ENCODE data around the gene HS3ST4.

The HS3ST4 gene

DNA sequence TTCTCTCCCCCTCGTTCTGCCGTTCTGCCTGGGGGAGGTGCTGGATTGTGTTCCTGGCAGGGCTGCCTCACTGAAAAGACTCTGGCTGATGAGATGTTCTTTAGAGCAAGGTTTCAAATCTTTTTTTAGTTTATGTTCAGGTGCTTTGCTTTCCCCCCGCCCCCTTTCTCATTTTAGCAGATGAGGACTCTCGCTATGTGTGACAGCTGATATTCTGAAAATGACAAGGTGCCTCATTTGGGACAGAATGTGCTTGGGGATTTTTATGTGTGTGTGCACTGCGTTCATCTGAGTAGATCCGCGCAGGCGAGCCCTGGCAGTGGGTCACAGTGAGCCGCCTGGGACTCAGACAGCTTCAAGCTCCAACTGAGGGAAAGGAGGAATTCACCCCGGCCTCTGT, 205.9 kb downstream of the HS3ST4 start:
- DNase-seq, result no peak

DNA sequence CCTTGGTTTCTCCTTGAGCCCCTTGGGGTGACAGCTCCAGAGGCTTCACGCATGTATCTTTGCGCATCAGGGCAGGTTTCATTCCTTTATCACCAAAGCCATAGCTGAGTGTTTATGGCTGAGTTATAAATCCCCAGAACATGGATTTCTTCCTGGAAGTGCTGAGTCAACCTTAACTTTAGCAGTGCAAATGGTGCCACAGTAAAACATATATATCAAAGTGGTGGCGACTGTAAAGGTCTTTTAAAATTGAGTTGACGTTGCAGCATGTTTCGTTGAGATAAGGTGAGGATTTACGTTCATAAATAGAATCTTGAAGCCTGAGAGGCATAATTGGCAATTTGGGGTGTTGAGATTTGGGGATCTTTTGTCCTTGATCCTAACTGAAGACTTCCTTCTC, 214.1 kb downstream of the HS3ST4 start:
- no peak for DNase-seq

DNA sequence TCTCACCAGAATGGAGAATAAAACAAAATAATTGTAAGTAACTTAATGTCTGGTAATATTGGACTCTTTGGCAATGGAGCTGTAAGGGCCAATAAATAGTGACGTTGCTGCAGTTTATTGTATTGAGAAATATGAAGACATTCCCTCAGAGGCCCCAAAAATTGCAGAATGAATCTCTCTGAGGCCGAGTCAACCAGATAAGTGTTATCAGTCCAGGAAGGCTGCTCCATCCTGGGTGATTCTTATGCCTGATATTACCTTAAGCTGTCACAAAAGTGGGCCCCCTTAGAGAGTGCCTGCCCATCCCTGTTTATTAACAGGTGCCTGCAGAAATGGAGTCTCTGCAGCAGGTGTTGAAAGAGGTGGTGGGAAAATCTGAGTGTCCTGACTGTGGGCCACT, 219.2 kb downstream of the HS3ST4 start:
- no peak for DNase-seq

DNA sequence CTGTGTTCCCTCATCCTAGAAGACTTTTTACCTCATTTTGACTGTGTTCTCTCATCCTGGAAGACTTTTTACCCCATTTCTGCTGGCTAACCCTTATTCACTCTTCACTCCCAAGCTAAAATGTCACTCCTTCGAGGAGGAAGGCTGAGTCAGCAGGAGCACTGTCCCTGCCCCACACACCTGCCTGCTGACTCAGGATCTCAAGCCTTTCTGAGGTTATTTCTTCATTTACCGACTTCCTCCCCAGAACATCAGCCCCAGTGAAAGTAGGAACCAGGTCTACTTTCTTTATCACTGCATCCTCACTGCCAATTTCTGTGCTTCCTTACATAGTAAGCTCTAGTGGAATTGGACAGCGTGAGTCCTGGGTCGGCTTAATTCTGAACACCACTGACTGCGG, 220.6 kb downstream of the HS3ST4 start:
- DNase-seq, result no peak

DNA sequence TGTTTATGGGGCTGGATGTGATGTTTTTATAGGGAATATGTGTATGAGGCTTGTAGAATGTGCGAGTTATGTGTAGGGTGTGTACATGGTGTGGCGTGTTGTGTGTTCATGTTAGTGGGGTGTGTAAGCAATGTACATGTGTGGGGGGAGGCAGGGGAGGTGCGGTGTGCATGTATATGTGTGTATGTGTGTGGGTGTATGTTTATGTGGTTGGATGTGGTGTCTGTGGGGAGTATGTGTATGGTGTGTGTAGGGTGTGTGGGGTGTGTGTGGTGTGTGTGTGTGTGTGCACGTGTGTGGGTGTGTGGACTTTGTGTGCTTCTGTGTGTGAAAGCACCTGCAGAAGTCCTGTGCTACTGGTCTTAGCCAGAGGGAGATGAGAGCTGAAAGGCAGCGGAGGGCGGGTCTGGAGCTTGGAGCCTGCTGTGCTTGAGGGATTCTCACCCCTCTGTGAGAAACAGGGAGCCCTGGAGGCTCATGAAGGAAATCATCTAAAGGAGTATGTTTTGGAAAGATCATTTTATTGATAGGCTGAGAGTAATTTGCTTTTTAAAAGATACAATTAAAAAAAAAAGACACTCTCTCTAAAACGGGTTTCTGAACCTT, 222.7 kb downstream of the HS3ST4 start:
- no peak for DNase-seq

DNA sequence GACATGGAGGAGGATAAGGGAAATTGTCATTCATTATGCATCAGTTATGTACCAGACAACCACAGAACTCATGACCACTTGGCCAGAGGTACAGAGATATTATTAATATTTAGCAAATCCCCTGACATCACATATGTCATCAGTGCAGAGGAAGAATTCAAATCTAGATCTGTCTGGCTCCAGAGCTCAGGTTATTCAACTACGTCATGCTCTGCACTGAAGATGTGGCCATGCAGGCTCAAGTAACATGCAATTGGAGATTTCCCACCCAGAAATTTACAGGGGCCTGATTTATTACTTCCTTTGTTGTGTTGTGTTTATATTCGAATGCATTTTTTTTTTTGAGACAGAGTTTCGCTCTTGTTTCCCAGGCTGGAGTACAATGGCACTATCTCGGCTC, 224.3 kb downstream of the HS3ST4 start:
- no peak for DNase-seq

DNA sequence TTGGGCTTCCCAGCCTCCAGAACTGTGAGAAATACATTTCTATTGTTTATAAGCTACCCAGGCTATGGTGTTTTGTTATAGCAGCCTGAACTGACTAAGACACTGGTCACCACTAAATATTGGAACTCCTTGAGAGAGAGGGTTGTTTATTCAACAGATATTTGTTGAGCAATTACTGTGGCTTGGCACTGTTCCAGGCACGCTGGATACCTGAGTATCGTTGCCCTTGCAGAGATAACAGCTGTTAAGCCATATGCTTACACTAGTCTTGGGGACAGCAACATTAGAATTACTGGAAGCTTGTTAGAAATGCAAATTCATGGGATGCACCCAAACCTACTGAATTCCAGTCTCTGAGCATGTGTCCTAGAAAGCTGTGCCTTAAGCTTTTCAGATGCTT, 230.7 kb downstream of the HS3ST4 start:
- no peak for DNase-seq

DNA sequence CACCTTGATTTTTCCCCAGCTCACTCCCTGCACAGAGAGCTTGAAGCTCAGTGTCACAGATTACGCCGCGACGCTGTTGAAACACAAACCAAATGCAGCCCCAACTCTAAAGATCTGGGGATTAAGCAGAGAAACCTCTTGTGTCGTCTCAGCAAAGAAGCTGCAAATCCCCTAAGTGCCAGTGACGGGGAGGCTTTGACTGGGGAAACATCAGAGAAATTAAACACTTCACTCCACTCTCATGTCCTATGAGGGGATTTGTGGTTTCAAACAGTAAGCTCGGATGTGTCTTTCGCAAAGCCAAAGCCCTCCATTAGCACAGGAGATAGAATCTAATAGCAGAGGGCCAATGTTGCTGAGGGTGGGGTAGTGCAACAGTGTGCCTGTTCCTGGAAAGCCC, 233.7 kb downstream of the HS3ST4 start:
- no peak for DNase-seq

DNA sequence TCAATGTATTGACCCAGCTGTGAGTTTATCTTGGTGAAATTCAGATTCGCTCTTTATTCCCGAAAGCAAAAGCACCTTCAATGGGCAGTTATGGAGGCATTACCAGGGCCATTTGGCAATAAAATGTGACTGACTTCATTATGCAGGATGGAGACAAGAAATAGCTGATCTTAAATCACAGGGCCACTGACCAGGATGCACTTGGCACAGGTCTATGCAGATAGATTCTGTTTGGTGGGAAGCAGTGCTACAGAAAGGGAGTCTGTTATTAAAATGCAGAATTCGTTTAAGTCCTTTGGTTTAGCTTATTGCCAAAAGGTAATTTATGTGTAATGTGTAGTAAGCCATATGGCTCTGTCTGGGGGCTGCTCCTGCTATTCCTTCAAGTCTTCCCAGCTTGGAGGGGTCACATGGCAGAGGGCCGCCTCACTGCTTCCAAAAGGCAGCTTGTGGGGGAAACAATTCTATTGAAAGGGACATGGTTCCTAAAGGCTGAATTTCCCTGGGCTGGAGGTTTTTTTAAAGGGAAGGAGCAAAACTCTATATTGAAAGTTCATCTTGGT, 239.8 kb downstream of the HS3ST4 start:
- DNase-seq, result no peak

DNA sequence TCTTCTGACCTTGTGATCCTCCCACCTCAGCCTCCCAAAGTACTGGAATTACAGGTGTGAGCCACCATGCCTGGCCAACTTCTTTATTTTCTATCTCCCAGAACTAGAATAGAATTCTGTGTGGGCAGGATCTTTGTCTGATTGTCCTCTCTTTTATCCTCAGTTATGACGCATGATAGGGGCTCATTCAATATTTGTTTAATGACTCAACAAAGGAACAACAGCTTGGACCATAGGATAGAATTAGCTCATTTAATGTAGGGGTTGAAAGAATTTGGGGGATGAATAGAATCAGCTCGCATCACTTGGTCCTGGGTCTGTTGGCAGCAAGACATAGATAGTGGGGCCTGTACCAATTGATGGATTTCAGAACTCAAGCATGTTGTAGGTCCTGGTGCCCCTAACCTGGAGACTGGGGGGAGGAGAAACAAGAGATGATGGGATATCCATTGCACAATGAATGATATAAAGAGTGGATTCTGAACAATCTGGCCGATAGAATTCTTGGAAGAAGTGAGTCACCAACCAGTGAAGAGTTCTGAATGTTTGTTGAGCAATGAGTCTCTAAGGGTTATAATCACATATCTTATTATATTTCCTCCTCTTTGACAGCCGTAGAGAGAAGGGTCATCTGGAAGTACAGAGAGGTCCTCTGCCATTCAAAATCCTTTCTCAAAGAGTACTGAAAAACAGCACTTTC, 250.2 kb downstream of the HS3ST4 start:
- no peak for DNase-seq

DNA sequence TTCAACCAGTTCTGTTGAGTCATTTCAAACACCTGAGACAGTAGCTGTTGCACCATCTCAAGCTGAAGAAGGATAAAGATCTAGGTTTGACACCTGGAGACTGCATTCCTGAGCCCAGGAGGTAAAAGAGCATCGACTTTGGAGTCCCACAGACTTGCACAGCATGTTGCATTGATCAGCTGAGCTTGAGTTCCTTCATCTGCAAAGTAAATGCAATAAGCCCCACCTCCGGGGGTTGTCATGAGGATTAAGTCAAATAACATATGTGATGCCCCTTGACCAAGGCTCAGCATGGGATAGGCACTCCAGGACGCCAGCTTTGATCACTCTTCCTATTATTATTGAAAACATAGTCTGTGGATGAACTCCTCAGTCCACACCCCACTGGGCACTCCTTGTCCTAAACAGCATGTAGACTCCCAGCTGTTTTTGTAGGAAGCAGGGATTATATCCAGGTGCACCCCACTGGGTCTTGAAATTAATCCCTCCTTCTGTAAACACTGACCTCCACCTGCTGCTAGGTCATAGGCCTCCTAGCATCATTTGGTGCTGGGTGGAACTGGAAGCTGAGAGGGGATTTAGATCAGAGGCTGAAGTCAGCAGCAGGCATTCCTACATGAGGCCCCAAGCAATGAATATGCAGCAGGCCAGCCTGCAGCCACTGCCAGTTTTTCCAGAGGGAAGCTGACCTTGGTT, 259.0 kb downstream of the HS3ST4 start:
- DNase-seq, result no peak

DNA sequence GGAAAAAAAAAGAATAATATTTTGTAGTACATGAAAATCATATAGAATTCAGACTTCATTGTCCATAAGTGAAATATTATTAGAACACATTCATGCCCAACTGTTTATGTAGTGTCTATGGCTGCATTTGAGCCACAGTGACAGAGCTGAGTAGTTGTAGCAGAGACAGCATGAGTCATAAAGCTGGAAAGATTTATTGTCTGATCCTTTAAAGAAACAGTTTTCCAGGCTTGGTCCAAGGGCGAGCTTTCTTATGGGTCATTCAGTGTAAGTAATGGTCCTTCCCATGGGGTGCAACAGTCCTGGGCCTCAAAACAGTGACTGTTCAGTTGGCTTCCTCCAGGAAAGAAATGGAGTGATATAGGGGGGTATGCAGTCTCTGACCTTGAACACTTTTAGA, 260.2 kb downstream of the HS3ST4 start:
- no peak for DNase-seq

DNA sequence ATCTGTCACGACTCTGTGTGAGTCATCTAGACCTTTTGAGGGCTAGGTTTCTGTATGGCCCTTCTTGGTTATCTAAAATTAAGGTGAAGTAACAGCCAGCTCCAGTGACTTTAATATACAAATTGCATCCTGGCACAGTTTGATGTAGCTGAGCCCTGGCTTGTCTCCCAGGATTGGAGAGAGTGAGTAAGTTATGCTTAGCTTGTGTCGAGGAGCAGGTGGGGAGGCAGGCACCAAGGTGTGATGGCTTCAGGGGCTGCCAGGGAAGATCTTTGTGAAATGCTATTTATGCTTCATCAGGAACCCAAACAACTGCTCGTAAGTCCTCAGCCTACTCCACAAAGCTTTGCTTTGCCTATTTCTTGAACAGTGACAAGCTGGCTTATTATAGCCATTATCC, 261.2 kb downstream of the HS3ST4 start:
- DNase-seq, result no peak

DNA sequence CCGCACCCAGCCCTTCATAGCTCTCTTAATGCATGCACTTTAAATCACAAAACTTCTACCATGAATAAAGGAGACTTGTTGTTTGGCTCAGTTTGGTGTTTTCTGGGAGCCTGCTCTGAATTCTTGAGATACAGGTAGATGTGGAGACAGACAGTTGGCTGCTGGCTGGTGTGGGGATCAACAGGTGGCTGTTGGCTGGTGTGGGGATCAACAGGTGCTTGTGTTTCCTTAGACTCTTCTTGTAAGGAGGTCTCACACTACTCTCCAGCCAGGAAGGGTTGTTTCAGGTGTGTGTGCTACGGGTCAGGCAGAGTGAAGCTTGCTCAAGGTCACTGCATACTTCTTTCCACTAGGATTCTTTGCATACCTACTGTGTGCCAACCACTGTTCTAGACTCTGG, 265.9 kb downstream of the HS3ST4 start:
- DNase-seq, result no peak

DNA sequence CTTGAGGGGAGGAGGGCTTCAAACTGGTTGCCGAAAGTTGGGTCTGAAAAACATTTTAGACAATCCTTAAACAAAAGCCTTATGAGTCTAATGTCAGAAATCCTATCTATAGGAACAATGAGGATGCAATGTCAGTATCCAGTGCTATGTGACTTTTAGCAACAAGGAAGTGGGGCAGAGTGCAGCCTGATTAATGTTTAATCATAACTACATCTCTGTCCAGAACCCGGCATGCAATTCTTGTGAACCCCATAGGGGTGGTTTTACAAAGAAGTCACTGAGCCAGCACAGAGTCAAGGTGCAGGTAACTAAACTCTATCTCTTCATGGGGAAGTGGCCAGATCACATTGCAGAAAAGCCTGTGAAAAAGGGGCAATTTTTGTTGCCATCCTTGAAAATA, 267.5 kb downstream of the HS3ST4 start:
- no peak for DNase-seq

DNA sequence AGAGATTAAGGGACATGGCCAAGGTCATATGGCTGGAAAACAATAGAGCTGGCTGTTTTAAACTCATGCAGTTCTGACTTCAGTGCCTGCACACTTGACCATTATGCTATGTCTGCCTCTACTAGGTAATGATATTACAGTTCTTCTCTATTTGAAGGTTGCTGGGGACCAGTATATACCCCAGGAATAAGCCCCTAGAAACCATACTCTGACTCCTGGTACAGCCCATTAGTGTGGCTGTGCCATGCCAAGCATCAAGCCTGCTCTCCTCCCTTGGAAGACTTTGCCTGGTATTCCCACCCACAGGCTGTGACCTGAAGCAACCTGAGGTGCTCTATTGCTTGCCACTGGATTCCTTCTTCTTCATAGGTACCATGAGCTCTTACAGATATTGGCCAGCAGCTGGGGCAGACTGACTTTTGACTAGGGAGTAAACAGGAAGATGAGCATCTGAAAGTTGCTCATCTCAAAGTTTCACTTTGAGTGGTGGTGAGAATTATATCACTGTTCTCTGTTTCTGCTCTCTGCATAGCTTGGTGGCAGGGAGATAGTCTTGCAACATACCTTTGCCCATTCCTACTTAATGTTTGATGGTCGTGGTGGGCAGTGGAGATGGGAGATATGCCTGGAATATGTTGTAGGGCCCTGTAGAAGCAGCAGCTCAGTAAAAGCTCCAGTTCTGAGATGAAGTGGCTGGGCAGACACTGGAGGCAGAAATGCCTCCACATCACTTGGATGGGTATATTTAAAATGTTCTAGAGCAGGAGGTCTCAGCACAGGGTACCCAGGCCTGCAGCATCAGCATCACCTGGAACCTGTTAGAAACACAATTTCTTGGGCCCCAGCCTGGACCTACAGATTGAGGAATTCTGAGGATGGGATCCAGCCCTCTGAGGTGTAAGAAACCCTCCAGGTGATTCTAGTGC, 274.7 kb downstream of the HS3ST4 start:
- DNase-seq, result no peak

DNA sequence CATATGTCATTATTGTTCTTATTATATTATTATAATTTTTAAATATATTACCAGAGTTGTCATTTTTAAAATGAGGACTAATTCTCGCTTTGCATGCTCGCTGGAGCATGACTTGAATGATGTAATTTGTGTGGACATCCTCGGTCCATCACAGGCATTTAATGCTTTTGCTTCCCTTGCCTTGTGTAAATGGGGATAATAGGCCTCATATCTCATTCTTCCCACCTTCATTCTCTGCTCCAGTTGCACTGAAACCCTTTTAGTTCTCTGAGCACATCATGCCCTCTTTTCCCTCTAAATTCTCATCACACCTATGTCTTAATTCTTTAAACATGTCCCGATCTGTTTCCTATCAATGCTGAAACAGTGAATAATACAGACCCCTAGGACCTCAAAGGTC, 285.4 kb downstream of the HS3ST4 start:
- no peak for DNase-seq

DNA sequence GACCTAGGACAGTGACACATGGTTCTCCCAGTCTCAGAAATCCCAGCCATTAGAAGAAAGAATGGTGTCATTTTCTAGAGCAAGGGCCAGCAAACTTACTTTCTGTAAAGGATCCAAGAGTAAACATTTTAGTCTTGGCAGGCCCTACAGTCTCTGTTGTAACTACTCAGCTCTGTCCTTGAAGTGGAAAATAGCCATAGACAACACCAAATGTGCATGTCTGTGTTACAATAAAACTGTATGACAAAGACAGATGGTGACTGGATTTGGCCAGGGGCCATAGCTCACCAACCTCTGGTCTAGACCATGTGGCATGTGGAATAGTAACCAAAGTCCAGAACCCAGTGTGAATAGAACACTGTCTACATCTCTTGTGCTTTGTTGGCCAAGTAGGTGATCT, 286.5 kb downstream of the HS3ST4 start:
- DNase-seq, result no peak

DNA sequence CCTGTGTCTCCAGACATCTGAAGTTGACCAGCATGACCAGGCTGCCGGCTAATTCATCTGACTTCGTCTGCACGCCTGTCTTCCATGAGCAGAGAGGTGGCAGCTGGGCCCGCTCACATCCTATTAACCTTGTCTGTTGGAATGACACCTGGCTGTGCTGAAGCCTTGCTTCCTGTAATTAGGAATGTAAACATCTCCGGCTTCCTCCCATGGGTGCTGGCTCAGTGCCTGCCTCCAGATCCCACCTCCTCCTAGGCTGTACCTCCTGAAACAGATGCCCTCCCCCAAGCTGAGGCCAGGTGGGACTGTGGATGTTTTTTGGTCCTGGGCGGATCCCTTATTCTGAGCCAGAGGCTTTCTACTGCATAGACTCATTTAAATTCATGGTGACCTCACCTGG, 296.3 kb downstream of the HS3ST4 start:
- DNase-seq, result no peak

DNA sequence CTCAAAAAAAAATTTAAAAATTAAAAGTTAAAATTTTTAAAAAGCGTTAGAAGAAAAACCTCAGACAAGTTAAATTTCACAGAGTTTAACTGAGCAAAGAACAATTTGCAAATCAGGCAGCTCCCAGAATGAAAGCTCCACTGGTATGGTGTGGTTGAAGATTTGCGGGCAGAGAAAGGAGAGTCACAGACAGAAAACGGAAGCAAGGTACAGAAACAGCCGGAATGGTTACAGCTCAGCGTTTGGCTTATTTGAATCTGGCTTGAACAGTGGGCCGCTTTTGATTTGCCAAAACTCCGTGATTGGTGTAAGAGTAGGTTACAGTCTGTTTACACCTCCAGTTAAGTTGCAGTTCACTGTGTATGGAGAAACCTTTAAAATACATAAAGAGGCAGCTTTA, 297.1 kb downstream of the HS3ST4 start:
- no peak for DNase-seq

DNA sequence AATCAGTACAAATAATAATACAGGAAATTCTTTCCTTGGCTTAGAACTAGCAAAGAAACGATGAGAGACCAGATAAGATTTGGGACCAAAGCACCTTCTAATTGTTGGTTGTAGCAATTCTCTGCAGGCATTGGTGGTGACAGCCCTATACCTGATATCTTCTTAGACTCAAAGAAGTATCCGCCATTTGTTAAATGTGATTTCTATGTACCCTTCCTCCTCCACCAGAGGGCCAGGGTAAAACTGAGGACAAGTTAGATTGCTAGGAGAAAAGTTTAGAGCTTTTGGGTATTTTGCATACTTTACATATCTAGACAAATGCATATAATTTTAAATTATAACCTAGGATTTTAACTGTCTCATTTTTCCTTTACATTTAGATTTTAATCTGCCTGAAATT, 304.3 kb downstream of the HS3ST4 start:
- no peak for DNase-seq

DNA sequence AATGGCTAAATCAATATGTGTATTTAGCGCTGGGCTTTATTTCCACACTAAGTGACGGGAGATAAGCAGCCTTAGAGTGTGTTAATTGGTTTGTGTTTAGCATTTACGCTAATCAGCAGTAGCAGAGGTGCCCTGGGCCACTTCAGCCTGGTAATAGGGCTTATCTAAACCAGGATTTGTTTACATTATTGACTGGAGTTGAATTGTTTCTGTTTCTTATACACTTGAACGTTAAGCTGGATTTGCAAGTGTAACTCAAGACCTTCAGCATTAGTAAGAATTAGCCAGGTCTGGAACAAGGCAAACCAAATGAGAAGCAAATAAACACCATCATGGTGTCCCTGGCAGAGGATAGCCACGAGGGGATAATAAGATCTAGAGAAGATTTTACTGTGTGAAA, 313.6 kb downstream of the HS3ST4 start:
- DNase-seq, result no peak

DNA sequence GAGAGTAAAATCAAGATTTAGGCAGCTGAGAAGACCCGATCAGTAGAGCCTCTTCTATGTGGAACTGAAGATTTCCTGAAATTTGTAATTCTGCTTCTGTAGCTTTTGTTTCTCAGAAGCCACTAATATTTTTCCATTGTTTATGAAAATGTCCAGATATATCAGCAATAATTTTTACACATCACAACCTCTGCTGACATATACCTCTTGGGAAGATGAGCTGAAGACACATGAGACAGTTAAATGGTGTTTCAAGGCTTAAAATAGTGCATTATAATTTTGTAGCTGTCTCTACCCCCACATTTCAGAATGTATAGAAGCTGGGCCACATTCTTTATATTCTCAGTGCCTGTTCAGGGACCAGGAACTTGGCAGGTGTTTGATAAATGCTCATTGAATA, 320.6 kb downstream of the HS3ST4 start:
- DNase-seq, result no peak

Measured in activated effector memory CD4-positive, alpha-beta T cell treated with anti-CD3 and anti-CD28 coated beads, Interleukin-2, amount 50 U/mL, for 16 hours (primary cell).